ENCODE measurements around the gene EXOC3L1. TPM values are rescaled to one million over a fixed set of nuclear protein-coding genes. Genes with fewer than 3 reads are reported as not detected.

EXOC3L1 gene
- total and polyA plus RNA-seq, 2 of the 13 experiments (the other 11 are each of a cell fraction or from before 2014, with no cell fraction given): 0.12 TPM; not detected in 1

GRCh38 chr16:67227567-67227921, 37.6 kb upstream of the EXOC3L1 start (continued):
- no peak for TF ChIP-seq RNF219 (CRISPR knock-in tag; IDR thresholded peaks at IDR 0.05)
- TF ChIP-seq SRY (CRISPR knock-in tag; IDR thresholded peaks at IDR 0.05): 0 out of 2 replicates have a peak, but pooled peaks have one; percentile 21
- TF ChIP-seq ZNF777 (CRISPR knock-in tag; IDR thresholded peaks at IDR 0.05): 0 out of 2 replicates have a peak, but pooled peaks have one; percentile 9
- TF ChIP-seq ZNF256 (CRISPR knock-in tag; conservative IDR thresholded peaks at IDR 0.05): no peak
- TF ChIP-seq E2F1 (CRISPR knock-in tag; IDR thresholded peaks at IDR 0.05): no peak
- no peak for TF ChIP-seq ZNF318 (CRISPR knock-in tag; IDR thresholded peaks at IDR 0.05)
- TF ChIP-seq TAF1 (CRISPR knock-in tag; IDR thresholded peaks at IDR 0.05): no peak

All from HepG2 (cell line).